ENCODE results near the gene FAM78A.
"Not testable (repeated sequence)": the region's sequence is repeated elsewhere in the genome, so short reads cannot be mapped to it uniquely, and the experiment has no call there.

FAM78A gene

GRCh38 chr9:131236161-131236560 is 40.1 kb downstream of the FAM78A start:
- no peak for DNase-seq

GRCh38 chr9:131235480-131235851 is 40.8 kb downstream of the FAM78A start:
- DNase-seq = no peak

- DNase-seq = no peak
Observed at GRCh38 chr9:131234799-131235479, 41.4 kb downstream of the FAM78A start.

- DNase-seq = no peak
Observed at GRCh38 chr9:131233995-131234394, 42.3 kb downstream of the FAM78A start.

- DNase-seq = no peak
Observed at GRCh38 chr9:131233556-131233955, 42.8 kb downstream of the FAM78A start.

- DNase-seq = no peak
Observed at GRCh38 chr9:131228988-131229387, 47.3 kb downstream of the FAM78A start.

- DNase-seq = no peak
Observed at GRCh38 chr9:131227959-131228460, 48.3 kb downstream of the FAM78A start.

- DNase-seq = no peak
Observed at GRCh38 chr9:131227112-131227958, 49.0 kb downstream of the FAM78A start.

GRCh38 chr9:131226226-131226625 is 50.1 kb downstream of the FAM78A start:
- DNase-seq = no peak

GRCh38 chr9:131222460-131222859 is 53.9 kb downstream of the FAM78A start:
- no peak for DNase-seq

GRCh38 chr9:131220485-131220884 is 55.8 kb downstream of the FAM78A start:
- no peak for DNase-seq

GRCh38 chr9:131218370-131218769 is 57.9 kb downstream of the FAM78A start:
- DNase-seq = no peak

GRCh38 chr9:131217331-131218031 is 58.8 kb downstream of the FAM78A start:
- DNase-seq = no peak

- no peak for DNase-seq
Observed at GRCh38 chr9:131216806-131217205, 59.5 kb downstream of the FAM78A start.

GRCh38 chr9:131214876-131215275 is 61.4 kb downstream of the FAM78A start:
- no peak for DNase-seq

- DNase-seq = no peak
Observed at GRCh38 chr9:131214286-131214856, 61.9 kb downstream of the FAM78A start.

GRCh38 chr9:131211920-131212319 is 64.4 kb downstream of the FAM78A start:
- DNase-seq = not testable (repeated sequence)
